Choroid plexus epithelial cell (primary cell): ENCODE measurements around the gene CROCC2.

Experiments
- DNase-seq: peaks from one replicate; pipeline ENCODE4 v3.0.0-alpha.2; 2010; ENCODE audit warnings: low read depth
- H3K4me3 ChIP-seq: 2 replicates; pipeline ENCODE4 v1.5.1; 2011; ENCODE audit warnings: low read depth, mild to moderate bottlenecking, control low read depth, low read length, moderate library complexity
- CTCF ChIP-seq: conservative IDR thresholded peaks from 2 replicates; pipeline ENCODE4 v1.5.1; 2011; ENCODE audit warnings: low read depth, mild to moderate bottlenecking, control low read depth, inconsistent platforms, low read length, moderate library complexity

Gene CROCC2

GRCh38 chr2:240997141-240997855 is 91.2 kb downstream of the CROCC2 start:
- no peak overlapping the region for H3K4me3 ChIP-seq
- no peak for TF ChIP-seq CTCF
- DNase-seq = peak; percentile 83

DNA sequence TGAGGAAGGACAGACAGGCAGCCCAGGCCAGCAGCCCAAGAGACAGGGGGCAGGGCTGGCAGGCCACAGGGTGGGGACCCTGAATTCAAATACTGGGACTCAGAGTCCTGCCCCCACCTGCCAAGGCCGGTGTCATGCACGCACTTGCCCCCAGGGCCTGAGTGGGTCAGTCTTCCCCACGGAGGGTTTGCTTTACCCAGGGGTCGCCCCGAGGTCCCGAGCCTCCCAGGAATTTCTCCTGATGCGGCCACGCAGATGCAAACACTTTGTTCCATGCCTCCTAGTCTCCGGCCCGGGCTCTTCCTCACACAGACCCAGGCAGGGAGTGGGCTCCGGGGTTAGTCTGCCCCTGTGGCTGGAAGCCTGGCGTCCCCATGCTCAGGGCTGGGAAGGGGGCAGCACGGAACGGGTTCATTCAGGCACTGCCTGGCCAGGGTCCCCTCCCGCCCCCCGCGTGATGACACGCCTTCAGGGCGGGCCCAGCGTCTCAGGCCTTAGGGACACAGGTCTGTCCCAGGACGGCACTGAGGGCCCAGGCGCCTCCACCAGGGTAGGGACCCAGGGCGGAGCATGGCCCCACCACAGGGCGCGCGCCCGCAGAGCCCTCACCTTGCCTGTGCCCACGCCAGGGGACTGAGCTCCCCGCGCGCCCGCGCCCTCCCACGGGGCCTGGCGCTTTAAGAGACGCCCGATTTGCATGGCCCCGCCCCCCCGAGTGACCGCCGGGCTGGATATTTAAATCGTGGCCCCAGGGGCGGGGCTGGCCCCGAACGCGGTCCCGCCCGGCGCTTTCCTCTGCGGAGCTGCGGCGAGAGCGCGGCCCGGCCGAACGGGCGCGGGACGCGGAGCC is 91.9 kb downstream of the CROCC2 start, which contains the start of gene SNED1:
Gene SNED1 (plus strand): TSS at position 763 of the 850 bp plus-strand sequence. CDS start 220 bp downstream, outside the sequence.
- no peak for TF ChIP-seq CTCF
- H3K4me3 ChIP-seq = peak within 1 kb of the TSS; percentile 66
- DNase-seq = peak; percentile 80

GRCh38 chr2:240998706-240998994 is 92.5 kb downstream of the CROCC2 start:
- peak overlapping the region; percentile 66 for H3K4me3 ChIP-seq
- DNase-seq = no peak
- no peak for TF ChIP-seq CTCF

GRCh38 chr2:240998995-240999791 is 93.1 kb downstream of the CROCC2 start:
- no peak for DNase-seq
- TF ChIP-seq CTCF = no peak
- peak overlapping the region; percentile 66 for H3K4me3 ChIP-seq

GRCh38 chr2:240999873-241000541 is 93.9 kb downstream of the CROCC2 start:
- no peak for TF ChIP-seq CTCF
- DNase-seq = no peak

DNA sequence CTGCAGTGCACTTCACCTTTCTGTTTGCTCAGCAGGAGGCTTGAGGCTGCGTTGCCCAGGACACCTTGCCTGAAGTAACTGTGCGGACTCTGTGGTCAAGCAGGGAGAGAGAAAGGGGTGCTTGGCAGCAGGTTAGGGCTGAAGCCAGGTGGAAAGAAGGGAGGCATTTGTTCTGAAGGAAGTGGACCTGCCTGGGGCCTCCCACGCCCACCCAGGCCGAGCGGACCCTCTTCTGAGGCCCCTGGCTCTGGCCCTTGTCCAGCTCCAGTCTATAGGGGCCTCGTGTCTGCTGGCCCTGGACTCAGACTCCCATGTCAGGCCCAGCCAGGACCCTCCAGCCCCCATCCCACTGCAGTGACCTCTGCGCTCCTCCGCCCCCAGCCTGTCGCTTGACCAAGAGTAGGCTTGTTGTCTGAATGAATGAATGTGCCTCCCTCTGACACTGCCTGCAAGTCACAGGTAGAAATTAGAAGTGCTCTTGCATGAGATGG is 94.7 kb downstream of the CROCC2 start:
- no peak overlapping the region for H3K4me3 ChIP-seq
- DNase-seq = no peak
- no peak for TF ChIP-seq CTCF

More at GRCh38 chr2:240999873-241000541, 93.9 kb downstream of the CROCC2 start:
- H3K4me3 ChIP-seq = peak overlapping the region; percentile 66
